ENCODE measurements around the gene STK24. TPM values are rescaled to one million over a fixed set of nuclear protein-coding genes. Genes with fewer than 3 reads are reported as not detected.

Gene STK24
- polyA plus RNA-seq, 1 of the 3 experiments (the other 2 are of a cell fraction), result 30.5 TPM

GRCh38 chr13:98459721-98460370, 117.1 kb downstream of the STK24 start:
- H3K9ac ChIP-seq, result no peak overlapping the region
- H3K9me3 ChIP-seq, result no peaks in the 10 kb centered on the region
- H3K4me2 ChIP-seq, result no peak overlapping the region
- H3K27me3 ChIP-seq (ENCODE audit: insufficient read depth), result no peaks in the 10 kb centered on the region
- 93% methylated on average over 10 of the region's 13 CpGs for WGBS (ENCODE audit: low lambda C conversion rate)
- TF ChIP-seq EP300 (IDR thresholded peaks at IDR 0.05; ENCODE audit: borderline replicate concordance in 1 of 2, low read depth in 1 of 2, low read length in 1 of 2) (no peak), FOSL2 (IDR thresholded peaks at IDR 0.05; ENCODE audit: borderline replicate concordance, low read depth) (no peak), PBX3 (IDR thresholded peaks at IDR 0.05) (no peak), CTCF (IDR thresholded peaks at IDR 0.05) (no peak), POLR2AphosphoS5 (IDR thresholded peaks at IDR 0.05; ENCODE audit: low read depth, low read length) (no peak), ELF1 (IDR thresholded peaks at IDR 0.05) (no peak), RFX5 (IDR thresholded peaks at IDR 0.05; ENCODE audit: low read length) (no peak), SMC3 (IDR thresholded peaks at IDR 0.05; ENCODE audit: low read depth, low read length) (no peak), MXI1 (IDR thresholded peaks at IDR 0.05; ENCODE audit: low read depth, low read length) (no peak), RCOR1 (IDR thresholded peaks at IDR 0.05; ENCODE audit: low read length) (no peak), RXRA (IDR thresholded peaks at IDR 0.05; ENCODE audit: borderline replicate concordance, low read depth) (no peak), JUND (IDR thresholded peaks at IDR 0.05) (no peak), FOXJ3 (CRISPR knock-in tag; IDR thresholded peaks at IDR 0.05) (no peak), SIN3A (IDR thresholded peaks at IDR 0.05; ENCODE audit: borderline replicate concordance, low read depth, low read length) (no peak), NRF1 (IDR thresholded peaks at IDR 0.05; ENCODE audit: low read depth, low read length) (no peak), TCF12 (IDR thresholded peaks at IDR 0.05) (no peak), YY1 (IDR thresholded peaks at IDR 0.05; ENCODE audit: low read depth) (no peak)
- TF ChIP-seq, protein P1, sequence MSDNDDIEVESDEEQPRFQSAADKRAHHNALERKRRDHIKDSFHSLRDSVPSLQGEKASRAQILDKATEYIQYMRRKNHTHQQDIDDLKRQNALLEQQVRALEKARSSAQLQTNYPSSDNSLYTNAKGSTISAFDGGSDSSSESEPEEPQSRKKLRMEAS (IDR thresholded peaks at IDR 0.05; ENCODE audit: low read depth), result no peak
- TF ChIP-seq, protein P2, sequence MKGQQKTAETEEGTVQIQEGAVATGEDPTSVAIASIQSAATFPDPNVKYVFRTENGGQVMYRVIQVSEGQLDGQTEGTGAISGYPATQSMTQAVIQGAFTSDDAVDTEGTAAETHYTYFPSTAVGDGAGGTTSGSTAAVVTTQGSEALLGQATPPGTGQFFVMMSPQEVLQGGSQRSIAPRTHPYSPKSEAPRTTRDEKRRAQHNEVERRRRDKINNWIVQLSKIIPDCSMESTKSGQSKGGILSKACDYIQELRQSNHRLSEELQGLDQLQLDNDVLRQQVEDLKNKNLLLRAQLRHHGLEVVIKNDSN (IDR thresholded peaks at IDR 0.05; ENCODE audit: borderline replicate concordance, low read depth), result no peak
- TF ChIP-seq, protein P3, sequence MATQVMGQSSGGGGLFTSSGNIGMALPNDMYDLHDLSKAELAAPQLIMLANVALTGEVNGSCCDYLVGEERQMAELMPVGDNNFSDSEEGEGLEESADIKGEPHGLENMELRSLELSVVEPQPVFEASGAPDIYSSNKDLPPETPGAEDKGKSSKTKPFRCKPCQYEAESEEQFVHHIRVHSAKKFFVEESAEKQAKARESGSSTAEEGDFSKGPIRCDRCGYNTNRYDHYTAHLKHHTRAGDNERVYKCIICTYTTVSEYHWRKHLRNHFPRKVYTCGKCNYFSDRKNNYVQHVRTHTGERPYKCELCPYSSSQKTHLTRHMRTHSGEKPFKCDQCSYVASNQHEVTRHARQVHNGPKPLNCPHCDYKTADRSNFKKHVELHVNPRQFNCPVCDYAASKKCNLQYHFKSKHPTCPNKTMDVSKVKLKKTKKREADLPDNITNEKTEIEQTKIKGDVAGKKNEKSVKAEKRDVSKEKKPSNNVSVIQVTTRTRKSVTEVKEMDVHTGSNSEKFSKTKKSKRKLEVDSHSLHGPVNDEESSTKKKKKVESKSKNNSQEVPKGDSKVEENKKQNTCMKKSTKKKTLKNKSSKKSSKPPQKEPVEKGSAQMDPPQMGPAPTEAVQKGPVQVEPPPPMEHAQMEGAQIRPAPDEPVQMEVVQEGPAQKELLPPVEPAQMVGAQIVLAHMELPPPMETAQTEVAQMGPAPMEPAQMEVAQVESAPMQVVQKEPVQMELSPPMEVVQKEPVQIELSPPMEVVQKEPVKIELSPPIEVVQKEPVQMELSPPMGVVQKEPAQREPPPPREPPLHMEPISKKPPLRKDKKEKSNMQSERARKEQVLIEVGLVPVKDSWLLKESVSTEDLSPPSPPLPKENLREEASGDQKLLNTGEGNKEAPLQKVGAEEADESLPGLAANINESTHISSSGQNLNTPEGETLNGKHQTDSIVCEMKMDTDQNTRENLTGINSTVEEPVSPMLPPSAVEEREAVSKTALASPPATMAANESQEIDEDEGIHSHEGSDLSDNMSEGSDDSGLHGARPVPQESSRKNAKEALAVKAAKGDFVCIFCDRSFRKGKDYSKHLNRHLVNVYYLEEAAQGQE (IDR thresholded peaks at IDR 0.05; ENCODE audit: low read depth, low read length), result no peak
- no peak overlapping the region for H3K4me3 ChIP-seq (ENCODE audit: low read depth in 2 of 2, low read length in 1 of 2)
- H3K27ac ChIP-seq (ENCODE audit: low read depth in 2 of 2, low read length in 1 of 2), result no peak overlapping the region
- H3K9me2 ChIP-seq, result no peaks in the 10 kb centered on the region
- ChIA-PET POLR2A (no interaction called here), CTCF (interaction anchor here (1.1 kb wide), 1 partner anchor 380 kb away, joined by 3 read pairs; no protein-coding TSS in a partner anchor)
- peaks cover 5 to 7% of the 10 kb centered on the region in 2 experiments; a peak in 1 of 4 replicates for H3K4me1 ChIP-seq (ENCODE audit: control insufficient read depth in 1 of 2, insufficient read depth in 2 of 2, low read depth in 1 of 2, low read length in 1 of 2)
- no peaks in the 10 kb centered on the region for H4K20me1 ChIP-seq (ENCODE audit: insufficient read depth)
- no peak overlapping the region for H2AFZ ChIP-seq (ENCODE audit: low read depth)
- peaks cover 5 to 61% of the 10 kb centered on the region in 2 experiments for H3K36me3 ChIP-seq (replicated peaks in 1 of 2; ENCODE audit: control insufficient read depth in 1 of 2, insufficient read depth in 2 of 2, low read length in 1 of 2)
- H3F3A ChIP-seq (replicated peaks; ENCODE audit: insufficient read depth), result peaks cover 13% of the 10 kb centered on the region
- peaks cover 7% of the 10 kb centered on the region; the same call in 1 of the 2 replicates for H3K79me2 ChIP-seq (ENCODE audit: insufficient read depth)
- DNase-seq, result no peak
